ENCODE measurements around the gene CAPN8.

The CAPN8 gene

GRCh38 chr1:223617323-223618070 lies 48.0 kb downstream of the CAPN8 start:
- H3K27ac ChIP-seq = no peak overlapping the region
- POLR2A ChIA-PET (ENCODE audit: low non-redundant PET) = no interaction called here
- TF ChIP-seq, protein P1, sequence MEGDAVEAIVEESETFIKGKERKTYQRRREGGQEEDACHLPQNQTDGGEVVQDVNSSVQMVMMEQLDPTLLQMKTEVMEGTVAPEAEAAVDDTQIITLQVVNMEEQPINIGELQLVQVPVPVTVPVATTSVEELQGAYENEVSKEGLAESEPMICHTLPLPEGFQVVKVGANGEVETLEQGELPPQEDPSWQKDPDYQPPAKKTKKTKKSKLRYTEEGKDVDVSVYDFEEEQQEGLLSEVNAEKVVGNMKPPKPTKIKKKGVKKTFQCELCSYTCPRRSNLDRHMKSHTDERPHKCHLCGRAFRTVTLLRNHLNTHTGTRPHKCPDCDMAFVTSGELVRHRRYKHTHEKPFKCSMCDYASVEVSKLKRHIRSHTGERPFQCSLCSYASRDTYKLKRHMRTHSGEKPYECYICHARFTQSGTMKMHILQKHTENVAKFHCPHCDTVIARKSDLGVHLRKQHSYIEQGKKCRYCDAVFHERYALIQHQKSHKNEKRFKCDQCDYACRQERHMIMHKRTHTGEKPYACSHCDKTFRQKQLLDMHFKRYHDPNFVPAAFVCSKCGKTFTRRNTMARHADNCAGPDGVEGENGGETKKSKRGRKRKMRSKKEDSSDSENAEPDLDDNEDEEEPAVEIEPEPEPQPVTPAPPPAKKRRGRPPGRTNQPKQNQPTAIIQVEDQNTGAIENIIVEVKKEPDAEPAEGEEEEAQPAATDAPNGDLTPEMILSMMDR (conservative IDR thresholded peaks at IDR 0.05; ENCODE audit: low read depth) = no peak
- no peak for DNase-seq (ENCODE audit: low spot score)
- CTCF ChIA-PET = no interaction called here

DNA sequence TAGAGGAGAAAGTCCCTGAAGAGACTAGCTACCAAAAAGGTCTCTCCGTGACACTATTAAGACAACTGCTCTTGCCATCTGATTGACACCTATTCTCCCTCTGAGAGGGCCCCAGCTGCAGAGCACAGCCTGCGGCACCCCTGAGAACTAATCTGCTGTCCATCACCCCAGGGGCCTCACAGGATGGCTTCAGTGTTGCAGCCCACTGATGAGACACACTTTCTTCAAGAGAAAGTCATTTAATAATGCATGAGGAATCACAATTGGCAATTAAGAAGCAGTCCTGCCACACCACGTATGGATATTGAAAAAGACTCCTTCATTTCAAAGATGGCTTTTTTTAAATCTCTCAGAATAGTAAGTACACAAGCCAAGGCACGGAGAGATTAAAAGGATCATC lies 48.9 kb downstream of the CAPN8 start:
- POLR2A ChIA-PET (ENCODE audit: low non-redundant PET) = no interaction called here
- H3K27ac ChIP-seq = no peak overlapping the region
- CTCF ChIA-PET = no interaction called here
- TF ChIP-seq, protein P1 (conservative IDR thresholded peaks at IDR 0.05; ENCODE audit: low read depth) = no peak
- no peak for DNase-seq (ENCODE audit: low spot score)

DNA sequence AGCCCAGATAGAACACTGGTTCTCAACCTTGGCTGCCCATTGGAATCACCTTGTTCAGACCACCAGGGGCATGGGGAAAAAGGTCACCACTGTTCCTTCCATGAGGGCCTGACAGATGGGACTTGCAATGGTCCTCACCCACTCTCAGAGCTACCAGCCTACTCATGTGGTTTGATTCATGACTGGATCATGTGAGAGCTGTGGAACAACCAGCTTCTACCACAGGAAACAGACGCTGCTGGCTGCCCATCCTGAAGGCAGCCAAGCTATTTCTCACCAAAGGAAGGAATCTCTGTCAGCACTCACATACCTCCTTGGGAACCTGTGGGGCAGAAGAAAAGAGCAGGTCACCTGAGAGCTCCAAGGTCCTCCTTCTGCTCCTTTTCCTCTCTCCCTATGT lies 53.6 kb downstream of the CAPN8 start:
- TF ChIP-seq, protein P1 (conservative IDR thresholded peaks at IDR 0.05; ENCODE audit: low read depth) = no peak
- no peak for DNase-seq (ENCODE audit: low spot score)
- POLR2A ChIA-PET (ENCODE audit: low non-redundant PET) = no interaction called here
- no peak overlapping the region for H3K27ac ChIP-seq
- CTCF ChIA-PET = interaction anchor here (1.1 to 1.2 kb wide), 2 partner anchors 54 to 55 kb away, joined by 3 to 5 read pairs; no protein-coding TSS in a partner anchor

DNA sequence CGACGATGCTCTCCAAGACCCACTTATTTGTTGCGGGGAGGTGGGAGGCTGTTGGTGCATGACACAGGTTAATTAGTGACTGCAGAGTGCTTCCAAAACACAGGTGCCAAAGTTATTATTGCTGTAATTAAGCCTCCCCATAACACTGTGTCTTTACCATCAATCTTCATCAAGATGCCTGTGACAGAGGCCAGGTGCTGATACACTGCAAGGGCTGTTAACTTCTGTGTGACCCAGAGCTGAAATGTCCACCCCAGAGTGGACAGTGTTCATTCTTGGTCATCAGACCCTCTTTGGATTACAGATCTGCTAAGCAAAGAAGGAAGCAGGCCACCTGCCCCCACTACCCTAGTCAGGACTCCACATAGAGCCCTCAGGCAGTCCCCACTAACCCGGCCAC lies 55.5 kb downstream of the CAPN8 start:
- H3K27ac ChIP-seq = no peak overlapping the region
- CTCF ChIA-PET = interaction anchor here (0.7 to 2.4 kb wide), 3 partner anchors 9 to 60 kb away, joined by 3 to 16 read pairs (median 4); no protein-coding TSS in a partner anchor
- POLR2A ChIA-PET (ENCODE audit: low non-redundant PET) = no interaction called here
- no peak for DNase-seq (ENCODE audit: low spot score)
- TF ChIP-seq, protein P1 (conservative IDR thresholded peaks at IDR 0.05; ENCODE audit: low read depth) = no peak

GRCh38 chr1:223609066-223609465 lies 56.4 kb downstream of the CAPN8 start:
- no peak overlapping the region for H3K27ac ChIP-seq
- POLR2A ChIA-PET (ENCODE audit: low non-redundant PET) = no interaction called here
- TF ChIP-seq, protein P1 (conservative IDR thresholded peaks at IDR 0.05; ENCODE audit: low read depth) = no peak
- DNase-seq (ENCODE audit: low spot score) = no peak
- CTCF ChIA-PET = interaction anchor here (0.7 to 2.4 kb wide), 3 partner anchors 10 to 512 kb away, joined by 3 to 16 read pairs (median 3); no protein-coding TSS in a partner anchor

- TF ChIP-seq, protein P1 (conservative IDR thresholded peaks at IDR 0.05; ENCODE audit: low read depth) = no peak
- CTCF ChIA-PET = interaction anchor here (0.6 to 1.6 kb wide), 2 partner anchors 54 to 62 kb away, joined by 3 to 5 read pairs; no protein-coding TSS in a partner anchor
- DNase-seq (ENCODE audit: low spot score) = no peak
- H3K27ac ChIP-seq = no peak overlapping the region
- POLR2A ChIA-PET (ENCODE audit: low non-redundant PET) = no interaction called here
Measured at GRCh38 chr1:223558512-223558911, 107.0 kb downstream of the CAPN8 start.

Measured in RWPE1 (cell line).